ENCODE results near the gene LBP. TPM values are rescaled to one million over a fixed set of nuclear protein-coding genes. Genes with fewer than 3 reads are reported as not detected.
A peak's percentile ranks its signal among the peaks of the same experiment; 100 is the strongest.

The LBP gene
- total RNA-seq, 1 experiment from 2014 or later = 0.52 TPM

GRCh38 chr20:38373231-38373867 lies 27.1 kb downstream of the LBP start:
- H3K18ac ChIP-seq (ENCODE audit: insufficient read length, low read depth, low read length) = no peak overlapping the region
- H4K8ac ChIP-seq (replicated peaks; ENCODE audit: insufficient read length, low read depth, low read length) = no peak overlapping the region
- no CpG with 5 or more reads among the region's 7 CpGs for WGBS (ENCODE audit: extremely low coverage, insufficient read length, low lambda C conversion rate)
- Mint-ChIP-seq H3K27ac (no peak overlapping the region; a peak in 1 of 7 replicates), H3K4me1 (peaks cover 16% of the 10 kb centered on the region in 2 experiments), H3K27me3 (ENCODE audit: low read depth) (peaks cover 11% of the 10 kb centered on the region), H3K9me3 (peaks cover 0 to 2% of the 10 kb centered on the region in 2 experiments; a peak in 1 of 5 replicates), H3K36me3 (ENCODE audit: insufficient read depth in 1 of 3, low read depth in 3 of 3) (no peaks in the 10 kb centered on the region; a peak in 1 of 7 replicates), H3K4me3 (no peak overlapping the region)
- no peak for DNase-seq
- no peak overlapping the region for H2BK120ac ChIP-seq (ENCODE audit: low read depth, low read length, poor library complexity, severe bottlenecking)
- H2BK20ac ChIP-seq (ENCODE audit: low read depth, low read length, poor library complexity, severe bottlenecking) = no peak overlapping the region
- H2AK5ac ChIP-seq (ENCODE audit: insufficient read length, low read length) = no peak overlapping the region
- H3K79me2 ChIP-seq (ENCODE audit: insufficient read depth, low read length) = no peaks in the 10 kb centered on the region
- H3T11ph ChIP-seq (ENCODE audit: low read length) = no peak overlapping the region
- H3K14ac ChIP-seq (ENCODE audit: insufficient read depth, low read length) = 0 out of 2 replicates have a peak overlapping the region, but pooled peaks have one; percentile 49
- TF ChIP-seq, protein P1, sequence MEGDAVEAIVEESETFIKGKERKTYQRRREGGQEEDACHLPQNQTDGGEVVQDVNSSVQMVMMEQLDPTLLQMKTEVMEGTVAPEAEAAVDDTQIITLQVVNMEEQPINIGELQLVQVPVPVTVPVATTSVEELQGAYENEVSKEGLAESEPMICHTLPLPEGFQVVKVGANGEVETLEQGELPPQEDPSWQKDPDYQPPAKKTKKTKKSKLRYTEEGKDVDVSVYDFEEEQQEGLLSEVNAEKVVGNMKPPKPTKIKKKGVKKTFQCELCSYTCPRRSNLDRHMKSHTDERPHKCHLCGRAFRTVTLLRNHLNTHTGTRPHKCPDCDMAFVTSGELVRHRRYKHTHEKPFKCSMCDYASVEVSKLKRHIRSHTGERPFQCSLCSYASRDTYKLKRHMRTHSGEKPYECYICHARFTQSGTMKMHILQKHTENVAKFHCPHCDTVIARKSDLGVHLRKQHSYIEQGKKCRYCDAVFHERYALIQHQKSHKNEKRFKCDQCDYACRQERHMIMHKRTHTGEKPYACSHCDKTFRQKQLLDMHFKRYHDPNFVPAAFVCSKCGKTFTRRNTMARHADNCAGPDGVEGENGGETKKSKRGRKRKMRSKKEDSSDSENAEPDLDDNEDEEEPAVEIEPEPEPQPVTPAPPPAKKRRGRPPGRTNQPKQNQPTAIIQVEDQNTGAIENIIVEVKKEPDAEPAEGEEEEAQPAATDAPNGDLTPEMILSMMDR (conservative IDR thresholded peaks at IDR 0.05) = no peak
- H4K91ac ChIP-seq (ENCODE audit: insufficient read length, low read depth, low read length) = no peak overlapping the region
- no peaks in the 10 kb centered on the region for H3K27me3 ChIP-seq (ENCODE audit: insufficient read depth, low read length)
- no peak overlapping the region for H3K56ac ChIP-seq (ENCODE audit: insufficient read length, low read depth, low read length)
- H3K79me1 ChIP-seq (ENCODE audit: insufficient read depth, low read depth, low read length, poor library complexity, severe bottlenecking) = no peaks in the 10 kb centered on the region
- H4K5ac ChIP-seq (ENCODE audit: insufficient read length, low read depth, low read length) = no peak overlapping the region
- H3K23me2 ChIP-seq (ENCODE audit: insufficient read length, low read depth, low read length, poor library complexity, severe bottlenecking) = no peaks in the 10 kb centered on the region
- no peak overlapping the region for H3K27ac ChIP-seq (ENCODE audit: insufficient read length, low read depth, low read length)
- H3K4me2 ChIP-seq (ENCODE audit: insufficient read depth, insufficient read length, low read length) = no peak overlapping the region
- H4K20me1 ChIP-seq (ENCODE audit: control insufficient read depth, insufficient read depth, insufficient read length) = no peaks in the 10 kb centered on the region
- no peak overlapping the region for H2AFZ ChIP-seq (ENCODE audit: low read length)
- H3K23ac ChIP-seq (ENCODE audit: insufficient read length, low read depth, low read length) = no peak overlapping the region
- no peak overlapping the region for H2BK15ac ChIP-seq (ENCODE audit: low read depth, low read length)
- H2BK12ac ChIP-seq (ENCODE audit: insufficient read length, low read depth, low read length) = peak overlapping the region; percentile 20
- no peak overlapping the region for H3K4ac ChIP-seq (ENCODE audit: low read depth, low read length)
- no peaks in the 10 kb centered on the region for H3K9me3 ChIP-seq (ENCODE audit: control insufficient read depth, low read depth, low read length)
- H2BK5ac ChIP-seq (ENCODE audit: insufficient read length, low read length) = no peak overlapping the region
- H3K4me1 ChIP-seq (ENCODE audit: insufficient read depth, low read length) = no peaks in the 10 kb centered on the region
- H3K9ac ChIP-seq (ENCODE audit: extremely low read depth, insufficient read length, low read length) = no peak overlapping the region

Data from H9 (cell line).